Ishikawa (cell line): ENCODE measurements around the gene ATXN1.

Experiments used
- CEBPB ChIP-seq: IDR thresholded peaks from 2 replicates; pipeline ENCODE4 v1.6.1; 2012
- CREB1 ChIP-seq: IDR thresholded peaks from 2 replicates; pipeline ENCODE4 v1.6.1; 2012; ENCODE audit warnings: low read depth
- EGR1 ChIP-seq: IDR thresholded peaks from 2 replicates; pipeline ENCODE4 v1.6.1; 2012
- EP300 ChIP-seq: IDR thresholded peaks from 2 replicates; pipeline ENCODE4 v1.6.1; 2012; ENCODE audit warnings: borderline replicate concordance
- FOXM1 ChIP-seq: IDR thresholded peaks from 2 replicates; pipeline ENCODE4 v1.6.1; 2012; ENCODE audit warnings: low read depth, borderline replicate concordance
- NFIC ChIP-seq: IDR thresholded peaks from 2 replicates; pipeline ENCODE4 v1.6.1; 2012
- RAD21 ChIP-seq: IDR thresholded peaks from 2 replicates; pipeline ENCODE4 v1.6.1; 2012; ENCODE audit warnings: low read depth
- TAF1 ChIP-seq: IDR thresholded peaks from 2 replicates; pipeline ENCODE4 v1.6.1; 2012; ENCODE audit warnings: low read depth, mild to moderate bottlenecking
- TCF12 ChIP-seq: IDR thresholded peaks from 2 replicates; pipeline ENCODE4 v1.6.1; 2012; ENCODE audit warnings: low read depth
- TEAD4 ChIP-seq: IDR thresholded peaks from 2 replicates; pipeline ENCODE4 v1.6.1; 2012
- YY1 ChIP-seq: IDR thresholded peaks from 2 replicates; pipeline ENCODE4 v1.6.1; 2012; ENCODE audit warnings: low read depth
- ZBTB7A ChIP-seq: IDR thresholded peaks from 2 replicates; pipeline ENCODE4 v1.6.1; 2012; ENCODE audit warnings: low read depth
- TF ChIP-seq, protein P1 (sequence below): IDR thresholded peaks from 2 replicates; pipeline ENCODE4 v1.6.1; 2012; ENCODE audit warnings: low read depth, mild to moderate bottlenecking
- TF ChIP-seq, protein P2 (sequence below): IDR thresholded peaks from 2 replicates; pipeline ENCODE4 v1.6.1; 2012
- TF ChIP-seq, protein P3 (sequence below): IDR thresholded peaks from 2 replicates; pipeline ENCODE4 v1.6.1; 2012

ATXN1 gene

DNA sequence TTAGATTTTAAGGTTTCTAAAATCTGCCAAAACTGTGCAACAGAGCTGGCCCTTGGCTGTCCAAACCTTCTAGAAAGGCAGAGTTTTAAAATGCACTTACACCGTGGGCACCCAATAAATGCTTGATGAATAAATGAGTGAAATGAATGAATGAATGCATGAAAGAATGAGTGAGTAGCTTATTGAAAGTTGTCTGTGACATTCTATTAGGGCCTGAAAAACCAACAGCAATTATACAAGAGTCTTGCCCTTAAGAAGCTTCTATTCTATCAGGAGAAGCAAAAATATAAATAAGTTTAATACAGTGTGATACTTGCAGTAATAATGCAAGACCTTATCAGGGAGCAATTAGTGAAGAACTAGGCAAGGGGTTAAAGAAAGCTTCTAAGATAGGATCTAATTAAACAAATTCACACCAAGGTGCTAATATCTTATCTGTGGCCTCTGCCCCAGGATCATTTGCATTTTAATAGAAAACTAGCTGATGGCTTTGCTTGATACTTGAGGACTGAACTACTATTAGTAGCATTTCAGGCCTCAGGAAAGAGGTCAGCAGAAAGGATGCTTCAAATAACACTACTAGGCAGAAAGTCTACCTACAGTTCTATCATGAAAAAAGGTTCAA lies 292.2 kb downstream of the ATXN1 start:
- no peak for TF ChIP-seq TCF12
- no peak for TF ChIP-seq EP300
- no peak for TF ChIP-seq NFIC
- TF ChIP-seq, protein P1, sequence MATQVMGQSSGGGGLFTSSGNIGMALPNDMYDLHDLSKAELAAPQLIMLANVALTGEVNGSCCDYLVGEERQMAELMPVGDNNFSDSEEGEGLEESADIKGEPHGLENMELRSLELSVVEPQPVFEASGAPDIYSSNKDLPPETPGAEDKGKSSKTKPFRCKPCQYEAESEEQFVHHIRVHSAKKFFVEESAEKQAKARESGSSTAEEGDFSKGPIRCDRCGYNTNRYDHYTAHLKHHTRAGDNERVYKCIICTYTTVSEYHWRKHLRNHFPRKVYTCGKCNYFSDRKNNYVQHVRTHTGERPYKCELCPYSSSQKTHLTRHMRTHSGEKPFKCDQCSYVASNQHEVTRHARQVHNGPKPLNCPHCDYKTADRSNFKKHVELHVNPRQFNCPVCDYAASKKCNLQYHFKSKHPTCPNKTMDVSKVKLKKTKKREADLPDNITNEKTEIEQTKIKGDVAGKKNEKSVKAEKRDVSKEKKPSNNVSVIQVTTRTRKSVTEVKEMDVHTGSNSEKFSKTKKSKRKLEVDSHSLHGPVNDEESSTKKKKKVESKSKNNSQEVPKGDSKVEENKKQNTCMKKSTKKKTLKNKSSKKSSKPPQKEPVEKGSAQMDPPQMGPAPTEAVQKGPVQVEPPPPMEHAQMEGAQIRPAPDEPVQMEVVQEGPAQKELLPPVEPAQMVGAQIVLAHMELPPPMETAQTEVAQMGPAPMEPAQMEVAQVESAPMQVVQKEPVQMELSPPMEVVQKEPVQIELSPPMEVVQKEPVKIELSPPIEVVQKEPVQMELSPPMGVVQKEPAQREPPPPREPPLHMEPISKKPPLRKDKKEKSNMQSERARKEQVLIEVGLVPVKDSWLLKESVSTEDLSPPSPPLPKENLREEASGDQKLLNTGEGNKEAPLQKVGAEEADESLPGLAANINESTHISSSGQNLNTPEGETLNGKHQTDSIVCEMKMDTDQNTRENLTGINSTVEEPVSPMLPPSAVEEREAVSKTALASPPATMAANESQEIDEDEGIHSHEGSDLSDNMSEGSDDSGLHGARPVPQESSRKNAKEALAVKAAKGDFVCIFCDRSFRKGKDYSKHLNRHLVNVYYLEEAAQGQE, result no peak
- TF ChIP-seq TAF1, result no peak
- TF ChIP-seq YY1, result no peak
- no peak for TF ChIP-seq FOXM1
- TF ChIP-seq RAD21, result no peak
- TF ChIP-seq TEAD4, result no peak
- TF ChIP-seq, protein P2, sequence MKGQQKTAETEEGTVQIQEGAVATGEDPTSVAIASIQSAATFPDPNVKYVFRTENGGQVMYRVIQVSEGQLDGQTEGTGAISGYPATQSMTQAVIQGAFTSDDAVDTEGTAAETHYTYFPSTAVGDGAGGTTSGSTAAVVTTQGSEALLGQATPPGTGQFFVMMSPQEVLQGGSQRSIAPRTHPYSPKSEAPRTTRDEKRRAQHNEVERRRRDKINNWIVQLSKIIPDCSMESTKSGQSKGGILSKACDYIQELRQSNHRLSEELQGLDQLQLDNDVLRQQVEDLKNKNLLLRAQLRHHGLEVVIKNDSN, result no peak
- TF ChIP-seq ZBTB7A, result no peak
- TF ChIP-seq EGR1, result no peak

DNA sequence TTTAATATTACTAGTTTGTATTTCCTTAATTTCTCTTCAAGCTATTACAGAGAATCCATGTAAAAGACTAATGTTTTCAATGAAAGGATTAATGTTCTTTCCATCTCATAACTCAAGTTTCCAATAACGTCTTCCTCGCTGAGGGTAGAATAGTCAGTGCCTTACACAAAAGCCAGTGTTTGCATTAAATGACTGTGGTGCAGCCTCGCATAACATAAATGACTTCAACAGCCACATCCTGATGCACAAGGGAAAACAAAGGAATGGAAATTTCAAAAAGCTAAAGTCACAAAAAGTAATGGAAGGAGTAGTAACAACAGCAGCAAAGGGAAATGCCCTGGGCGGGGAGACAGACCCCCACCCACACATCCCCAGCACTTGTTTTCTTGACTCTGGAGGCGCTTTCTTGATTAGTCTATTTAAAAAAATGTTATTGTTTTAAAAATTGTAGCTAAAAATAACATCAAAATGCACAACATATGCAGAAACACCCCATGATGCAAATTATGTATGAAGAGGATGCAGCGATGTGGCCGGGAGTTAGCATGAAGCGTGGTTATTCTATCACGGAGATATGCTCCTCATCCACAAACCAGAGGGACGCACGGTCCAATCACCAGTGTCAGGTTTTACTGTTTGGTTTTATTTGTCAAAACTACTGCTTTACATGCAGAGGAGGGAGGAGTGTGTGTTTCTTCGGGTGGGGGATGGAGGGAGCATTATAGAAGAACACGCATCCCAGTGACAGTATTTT lies 294.3 kb downstream of the ATXN1 start:
- TF ChIP-seq TEAD4 (no peak), EGR1 (no peak), YY1 (no peak), CREB1 (no peak), RAD21 (no peak), TCF12 (no peak), ZBTB7A (no peak), FOXM1 (no peak), EP300 (no peak), NFIC (no peak), CEBPB (no peak), TAF1 (no peak)
- TF ChIP-seq, protein P2, result no peak
- TF ChIP-seq, protein P1, result no peak
- TF ChIP-seq, protein P3, sequence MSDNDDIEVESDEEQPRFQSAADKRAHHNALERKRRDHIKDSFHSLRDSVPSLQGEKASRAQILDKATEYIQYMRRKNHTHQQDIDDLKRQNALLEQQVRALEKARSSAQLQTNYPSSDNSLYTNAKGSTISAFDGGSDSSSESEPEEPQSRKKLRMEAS, result no peak

DNA sequence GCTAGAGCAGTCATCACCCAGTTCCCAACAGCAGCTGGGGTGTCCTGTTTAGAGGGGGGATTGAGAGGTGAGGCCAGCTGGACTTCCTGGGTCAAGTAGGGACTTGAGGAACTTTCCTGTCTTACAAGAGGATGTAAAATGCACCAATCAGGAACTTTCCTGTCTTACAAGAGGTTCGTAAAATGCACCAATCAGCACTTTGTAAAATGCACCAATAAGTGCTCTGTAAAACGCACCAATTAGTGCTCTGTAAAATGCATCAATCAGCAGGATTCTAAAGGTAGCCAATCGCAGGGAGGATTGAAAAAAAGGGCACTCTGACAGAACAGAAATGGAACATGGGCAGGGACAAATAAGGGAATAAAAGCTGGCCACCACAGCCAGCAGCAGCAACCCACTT lies 297.2 kb downstream of the ATXN1 start:
- TF ChIP-seq YY1 (no peak), CEBPB (no peak), NFIC (no peak), EP300 (no peak), ZBTB7A (no peak), FOXM1 (no peak)
- TF ChIP-seq, protein P2, result no peak
- TF ChIP-seq, protein P3, result no peak

DNA sequence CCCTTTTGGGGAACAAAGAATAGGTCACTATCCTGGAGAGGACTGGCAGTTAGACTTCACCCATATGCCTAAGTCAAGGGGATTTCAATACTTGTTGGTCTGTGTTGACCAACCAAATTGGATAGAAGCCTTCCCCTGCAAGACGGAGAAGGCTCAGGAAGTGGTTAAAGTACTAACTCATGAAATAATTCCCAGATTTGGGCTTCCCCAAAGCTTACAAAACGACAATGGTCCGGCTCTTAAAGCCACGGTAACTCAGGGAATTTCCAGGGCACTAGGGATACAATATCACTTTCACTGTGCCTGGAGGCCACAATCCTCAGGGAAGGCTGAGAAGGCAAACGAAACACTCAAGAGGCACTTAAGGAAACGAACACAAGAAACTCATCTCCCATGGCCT lies 299.8 kb downstream of the ATXN1 start:
- TF ChIP-seq ZBTB7A, result no peak
- TF ChIP-seq, protein P1, result no peak
- TF ChIP-seq EP300, result no peak
- no peak for TF ChIP-seq TEAD4
- no peak for TF ChIP-seq TCF12
- no peak for TF ChIP-seq NFIC
- TF ChIP-seq, protein P3, result no peak
- no peak for TF ChIP-seq YY1
- TF ChIP-seq CEBPB, result no peak
- TF ChIP-seq CREB1, result no peak
- TF ChIP-seq, protein P2, result no peak
- TF ChIP-seq FOXM1, result no peak
- TF ChIP-seq TAF1, result no peak
- TF ChIP-seq EGR1, result no peak
- TF ChIP-seq RAD21, result no peak
